Hematopoietic multipotent progenitor cell treated with erythropoietin and hydrocortisone succinate and interleukin-3 and kit ligand, for 8 days (in vitro differentiated cells): ENCODE measurements around the gene SYNJ1.
"Not testable (repeated sequence)": the region's sequence is repeated elsewhere in the genome, so short reads cannot be mapped to it uniquely, and the experiment has no call there.

Experiments used
- DNase-seq: peaks from one replicate; pipeline ENCODE4 v3.0.0-alpha.2; 2015

The SYNJ1 gene

GRCh38 chr21:32693581-32693980 lies 34.2 kb downstream of the SYNJ1 start:
- no peak for DNase-seq

GRCh38 chr21:32690085-32690484 lies 37.7 kb downstream of the SYNJ1 start:
- no peak for DNase-seq

- DNase-seq = peak; percentile 28
These were observed 40.0 kb downstream of the SYNJ1 start for GRCh38 chr21:32687643-32688345.

- peak; percentile 83 for DNase-seq
These were observed 44.9 kb downstream of the SYNJ1 start for GRCh38 chr21:32682696-32683474.

- DNase-seq = no peak
These were observed 53.1 kb downstream of the SYNJ1 start for GRCh38 chr21:32674731-32675130.

- DNase-seq = no peak
These were observed 53.8 kb downstream of the SYNJ1 start for GRCh38 chr21:32674038-32674437.

GRCh38 chr21:32666258-32666657 lies 61.6 kb downstream of the SYNJ1 start:
- DNase-seq = peak; percentile 80

GRCh38 chr21:32664095-32664494 lies 63.7 kb downstream of the SYNJ1 start:
- DNase-seq = not testable (repeated sequence)

GRCh38 chr21:32661981-32662380 lies 65.8 kb downstream of the SYNJ1 start:
- not testable (repeated sequence) for DNase-seq

GRCh38 chr21:32661026-32661782 lies 66.6 kb downstream of the SYNJ1 start:
- not testable (repeated sequence) for DNase-seq

GRCh38 chr21:32658524-32658923 lies 69.3 kb downstream of the SYNJ1 start:
- no peak for DNase-seq

GRCh38 chr21:32653326-32653901 lies 74.4 kb downstream of the SYNJ1 start:
- DNase-seq = peak; percentile 64

- DNase-seq = no peak
These were observed 79.6 kb downstream of the SYNJ1 start for GRCh38 chr21:32648165-32648564.

GRCh38 chr21:32645261-32646182 lies 82.3 kb downstream of the SYNJ1 start:
- DNase-seq = no peak

- DNase-seq = no peak
These were observed 85.8 kb downstream of the SYNJ1 start for GRCh38 chr21:32641710-32642698.

GRCh38 chr21:32626621-32627196 lies 101.1 kb downstream of the SYNJ1 start:
- DNase-seq = no peak

GRCh38 chr21:32618218-32618617 lies 109.6 kb downstream of the SYNJ1 start:
- DNase-seq = not testable (repeated sequence)

- DNase-seq = no peak
These were observed 114.3 kb downstream of the SYNJ1 start for GRCh38 chr21:32613436-32614043.

- DNase-seq = no peak
These were observed 114.8 kb downstream of the SYNJ1 start for GRCh38 chr21:32612999-32613337.
